ENCODE data around the gene RPP25.
"Not testable (repeated sequence)": the region's sequence is repeated elsewhere in the genome, so short reads cannot be mapped to it uniquely, and the experiment has no call there.

The RPP25 gene

DNA sequence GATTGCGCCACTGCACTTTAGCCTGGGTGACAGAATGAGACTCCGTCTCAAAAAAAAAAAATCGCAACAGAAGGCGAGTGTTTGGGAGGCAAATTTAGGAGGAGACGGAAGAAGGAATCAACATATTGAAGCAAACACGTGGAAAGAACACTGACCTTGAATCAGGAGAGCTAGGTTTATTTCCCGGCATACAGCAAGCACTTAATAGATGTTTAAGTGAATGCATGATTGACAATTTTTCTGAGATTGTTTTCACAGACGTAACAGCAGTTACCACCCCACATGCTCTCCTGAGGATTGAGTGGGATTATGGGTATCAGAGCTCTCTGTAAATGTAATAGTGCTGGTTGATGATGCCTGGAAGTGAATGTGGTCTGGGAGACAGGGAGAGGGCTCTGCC, 5.6 kb upstream of the RPP25 start:
- no peak for DNase-seq

DNA sequence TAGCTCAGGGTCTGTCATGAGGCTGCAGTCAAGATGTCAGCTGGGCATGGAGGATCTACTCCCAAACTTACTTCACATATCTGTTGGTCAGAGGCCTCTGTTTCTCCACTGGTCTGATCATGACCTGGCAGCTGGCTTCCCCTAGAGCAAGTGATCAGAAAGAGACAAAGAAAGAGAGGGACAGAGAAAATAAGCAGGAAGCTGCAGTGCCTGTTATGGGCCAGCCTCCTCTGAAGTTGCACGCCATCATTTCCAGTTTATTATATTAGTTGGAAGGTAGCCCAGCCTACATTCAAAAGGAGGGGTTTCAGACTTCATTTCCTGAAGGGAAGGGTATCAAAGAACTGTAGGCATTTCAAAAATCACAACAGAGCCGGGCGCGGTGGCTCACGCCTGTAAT, 5.0 kb upstream of the RPP25 start:
- DNase-seq, result no peak

DNA sequence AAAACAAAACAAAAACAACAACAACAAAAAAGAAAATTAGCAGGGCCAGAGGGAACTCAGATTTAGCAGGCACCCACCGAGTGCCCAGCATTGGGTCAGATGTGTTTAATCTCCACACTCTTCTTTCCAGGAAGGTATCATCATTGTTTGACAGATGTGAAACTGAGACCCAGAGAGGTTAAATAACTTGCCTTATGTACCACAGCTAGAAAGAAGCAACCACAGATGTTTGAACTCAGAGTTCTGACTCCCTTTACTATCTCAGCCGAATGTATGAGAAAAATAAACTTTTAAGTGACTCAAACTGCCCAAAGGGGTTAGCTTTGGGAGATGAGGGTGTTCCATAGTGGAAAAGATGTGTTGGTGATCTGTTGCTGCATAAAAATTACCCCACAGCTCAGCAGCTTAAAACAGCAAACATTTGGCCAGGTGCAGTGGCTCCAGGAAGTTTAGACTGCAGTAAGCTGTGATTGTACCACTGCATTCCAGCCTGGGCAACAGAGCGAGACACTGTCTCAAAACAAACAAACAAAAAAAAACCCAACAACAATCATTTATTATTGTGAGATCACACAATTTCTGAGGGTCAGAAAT, 4.5 kb upstream of the RPP25 start:
- no peak for DNase-seq

DNA sequence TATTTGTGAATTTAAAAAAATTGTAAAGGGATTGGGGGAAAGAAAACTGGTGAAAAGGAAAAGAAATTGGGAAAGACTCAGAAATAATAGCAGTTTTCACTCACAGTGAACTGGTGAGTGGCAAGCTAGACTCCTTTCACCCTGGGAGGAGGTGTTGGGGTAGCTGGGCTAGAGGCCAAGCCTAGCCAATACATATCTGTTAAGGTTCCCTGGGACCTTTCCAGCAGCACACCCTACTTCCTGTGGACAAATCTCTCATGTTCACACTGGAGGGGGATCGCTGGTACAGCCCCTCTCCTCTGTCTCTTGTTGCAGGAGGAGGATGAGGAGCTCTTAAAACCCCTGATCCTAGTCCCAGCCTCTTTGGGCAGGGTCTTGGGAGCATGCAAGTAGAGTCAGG, 3.7 kb upstream of the RPP25 start:
- no peak for DNase-seq

DNA sequence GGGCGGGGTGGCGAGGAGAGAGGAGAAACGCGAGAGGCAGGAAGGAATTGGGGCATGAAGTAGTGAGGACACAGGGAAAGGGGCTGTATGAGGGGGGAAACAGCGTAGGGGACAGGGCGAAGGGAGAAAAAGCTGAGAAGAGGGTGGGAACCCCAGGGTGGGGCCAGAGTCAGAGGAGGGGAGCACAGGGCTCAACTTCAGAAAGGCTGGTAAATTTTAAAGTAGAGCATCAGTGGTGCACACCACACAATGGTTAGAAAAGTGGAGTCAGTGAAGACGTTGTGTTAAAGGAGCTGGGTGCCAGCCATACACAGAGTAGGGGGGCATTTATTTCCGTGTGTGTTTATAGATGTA, 3.0 kb upstream of the RPP25 start:
- DNase-seq, result no peak

DNA sequence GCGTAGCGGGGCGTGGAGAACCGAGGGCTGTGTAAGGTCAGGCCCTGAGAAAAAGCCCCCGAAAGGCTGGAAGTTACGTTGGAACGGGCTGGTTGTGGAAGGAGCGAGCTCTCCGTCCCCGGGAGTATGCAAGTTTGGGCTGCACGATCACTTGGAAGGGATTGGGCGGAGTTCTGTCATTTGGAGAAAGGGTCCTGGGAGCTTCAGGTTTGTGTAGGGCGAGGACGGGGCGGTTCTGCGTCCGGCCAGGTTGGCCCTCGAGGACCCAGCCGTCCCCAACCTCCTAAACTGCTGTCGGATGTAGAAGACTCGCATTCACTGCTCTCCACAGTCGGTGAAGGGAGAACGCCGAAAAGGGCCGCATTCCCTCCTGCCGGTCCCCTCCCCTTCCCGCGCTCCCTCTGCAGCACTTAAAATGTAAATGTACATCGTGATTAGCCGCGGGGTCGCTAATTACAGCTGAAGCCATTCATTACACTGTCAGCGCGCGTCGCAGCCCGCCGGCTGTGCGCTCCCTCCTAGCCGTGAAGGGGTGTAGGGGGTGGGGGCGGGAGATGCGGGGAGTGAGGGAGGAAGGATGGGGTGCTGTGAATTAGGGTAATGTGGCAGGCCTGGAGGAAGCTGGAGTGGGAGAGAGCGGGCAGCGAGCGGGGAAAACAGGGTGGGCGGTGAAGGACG, 2.5 kb upstream of the RPP25 start:
- DNase-seq, result no peak

DNA sequence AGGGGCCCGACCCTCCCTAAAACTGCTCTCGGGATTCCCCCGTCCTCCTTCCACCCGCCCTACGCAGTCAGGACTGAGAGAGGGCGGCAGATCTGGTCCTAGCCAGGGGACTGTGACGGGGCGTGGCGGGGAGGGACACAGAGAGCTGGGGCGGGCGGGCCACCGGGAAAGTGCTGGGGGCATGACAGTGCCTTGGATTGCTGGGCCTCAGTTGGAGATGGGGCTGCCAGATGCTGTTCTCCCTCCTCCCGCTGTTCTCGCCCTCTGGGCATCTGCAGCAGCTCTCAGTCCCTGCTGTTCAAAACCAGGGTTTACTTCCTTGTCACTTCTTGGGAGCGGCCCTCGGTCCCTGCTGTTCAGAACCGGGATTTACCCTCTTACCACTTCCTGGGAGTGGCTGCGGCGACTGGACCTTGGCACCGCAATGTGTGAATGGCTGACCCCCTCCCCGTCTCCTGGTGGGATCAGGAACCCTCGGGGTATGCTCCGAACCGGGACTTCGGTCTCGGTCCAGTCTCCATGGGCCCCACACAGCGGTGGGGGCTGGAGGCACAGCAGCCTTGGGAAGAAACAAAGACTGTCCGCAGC, 1.8 kb upstream of the RPP25 start:
- DNase-seq, result peak; percentile 23

DNA sequence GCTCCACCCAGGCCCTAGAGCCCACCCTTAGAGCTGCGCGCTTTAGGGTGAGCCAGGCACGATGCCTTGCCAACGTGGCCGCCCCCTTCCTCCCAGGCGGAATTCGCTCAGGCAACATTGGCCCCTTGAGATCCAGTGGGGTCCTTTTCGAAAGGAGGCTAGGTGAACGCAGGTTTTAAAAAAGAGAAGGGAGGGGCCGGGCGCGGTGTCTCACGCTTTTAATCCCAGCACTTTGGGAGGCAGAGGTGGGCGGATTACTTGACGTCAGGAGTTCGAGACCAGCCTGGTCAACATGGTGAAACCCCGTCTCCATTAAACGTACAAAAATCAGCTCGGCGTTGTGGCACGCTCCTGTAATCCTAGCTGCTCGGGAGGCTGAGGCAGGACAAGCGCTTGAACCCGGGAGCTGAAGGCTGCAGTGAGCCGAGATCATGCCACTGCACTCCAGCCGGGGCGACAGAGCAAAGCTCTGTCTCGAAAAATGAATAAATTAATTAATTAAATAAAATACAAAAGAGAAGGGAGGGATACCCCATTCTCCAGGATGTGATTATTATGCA, 984 bp upstream of the RPP25 start:
- DNase-seq, result no peak

DNA sequence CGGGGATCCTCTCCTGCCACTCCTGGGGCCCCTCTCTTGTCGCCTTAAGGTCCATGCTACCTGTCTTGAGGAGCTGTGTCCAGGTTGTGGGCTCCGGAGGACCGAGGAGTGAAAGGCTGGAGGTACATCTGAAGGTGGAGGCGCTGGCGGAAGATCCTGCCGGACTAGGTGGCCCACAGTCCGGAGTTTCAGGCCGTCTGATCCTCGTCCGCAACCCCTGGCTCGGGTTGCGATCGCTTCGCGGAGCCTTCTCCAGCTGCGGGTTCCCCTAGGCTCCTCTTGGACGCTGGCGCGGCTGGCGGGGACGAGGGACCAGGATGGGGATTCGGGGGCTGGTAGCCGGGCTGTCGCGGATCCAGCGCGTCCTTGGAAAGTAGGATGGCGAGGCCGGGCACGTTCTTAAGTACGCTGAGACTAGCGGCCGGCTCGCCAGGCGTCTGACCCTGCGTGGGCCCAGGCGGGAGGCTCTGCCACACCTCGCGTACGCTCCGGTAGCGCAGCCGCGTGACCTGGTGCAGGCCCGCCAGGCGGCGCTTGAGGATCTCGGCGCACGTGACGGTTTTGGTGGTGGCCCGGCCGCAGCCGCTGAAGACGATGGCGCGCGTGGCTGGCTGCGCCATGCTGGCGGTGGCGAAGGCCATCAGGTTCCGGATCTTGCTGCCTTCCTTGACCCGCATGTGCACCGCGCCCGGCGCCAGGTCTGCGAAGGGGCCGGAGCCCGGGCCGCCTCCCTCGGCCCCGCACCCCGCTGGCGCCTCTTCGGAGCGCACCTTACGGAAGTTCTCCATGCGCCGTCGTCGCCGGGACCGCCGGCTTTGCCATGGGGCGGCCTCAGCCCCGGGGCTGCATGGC, 550 bp downstream of the RPP25 start:
- peak; percentile 72 for DNase-seq

DNA sequence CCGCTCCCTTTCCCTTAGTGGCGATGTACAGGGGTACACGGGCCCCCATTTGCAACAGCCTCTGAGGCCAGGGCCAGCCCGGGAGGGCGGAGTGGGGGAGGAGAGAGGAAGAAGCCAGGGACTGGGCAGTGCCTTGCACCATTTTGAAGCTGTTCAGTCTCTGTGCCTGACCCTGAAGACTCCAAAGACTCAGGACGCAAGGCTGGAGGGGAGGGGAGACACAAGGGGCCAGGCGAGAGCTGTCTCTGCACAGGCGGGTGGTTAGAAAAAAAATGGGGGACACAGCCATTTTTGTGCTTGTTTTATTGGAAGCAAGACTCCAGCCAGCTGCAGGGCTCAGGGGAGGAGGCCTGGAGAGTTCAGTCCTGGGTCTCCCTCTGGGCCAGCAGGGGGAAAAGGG, 1.6 kb downstream of the RPP25 start:
- no peak for DNase-seq

DNA sequence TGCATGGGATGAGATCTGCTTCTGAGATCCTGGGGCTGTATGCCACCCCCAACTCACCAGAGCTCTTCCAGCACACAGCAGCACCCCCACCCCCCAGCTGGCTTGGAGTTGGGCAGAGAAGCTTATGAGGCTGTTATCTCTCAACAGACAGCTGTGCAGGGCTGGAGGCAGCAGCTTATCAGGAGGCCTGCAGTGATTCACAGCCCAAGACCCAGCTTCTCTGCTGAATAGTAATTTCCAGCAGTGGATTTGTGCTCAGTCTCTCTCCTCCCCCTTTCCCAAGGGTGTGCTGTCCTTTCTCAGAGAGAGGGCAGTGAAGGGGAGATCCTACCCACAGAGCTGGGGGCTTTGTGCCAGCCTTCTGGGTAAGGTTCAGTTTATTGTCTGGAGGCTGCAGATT, 2.1 kb downstream of the RPP25 start:
- DNase-seq, result no peak

DNA sequence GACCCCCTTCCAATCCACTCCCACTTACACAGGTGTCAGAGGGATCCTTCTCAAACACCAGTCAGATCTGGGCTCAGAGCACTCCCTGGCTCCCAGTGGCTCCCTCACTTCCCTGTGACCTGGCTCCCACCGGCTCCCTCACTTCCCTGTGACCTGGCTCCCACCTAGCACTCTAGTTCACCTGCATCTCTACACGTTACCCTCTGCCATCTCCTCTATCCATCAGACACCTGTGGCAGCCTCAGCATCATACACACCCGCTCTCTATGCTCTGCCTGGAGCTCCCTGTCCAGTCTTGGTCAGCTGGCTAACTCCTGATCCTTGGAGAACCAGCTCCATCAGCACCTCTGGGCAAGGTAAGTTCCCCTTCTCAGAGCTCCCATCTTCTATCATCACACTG, 5.6 kb downstream of the RPP25 start:
- DNase-seq, result no peak

DNA sequence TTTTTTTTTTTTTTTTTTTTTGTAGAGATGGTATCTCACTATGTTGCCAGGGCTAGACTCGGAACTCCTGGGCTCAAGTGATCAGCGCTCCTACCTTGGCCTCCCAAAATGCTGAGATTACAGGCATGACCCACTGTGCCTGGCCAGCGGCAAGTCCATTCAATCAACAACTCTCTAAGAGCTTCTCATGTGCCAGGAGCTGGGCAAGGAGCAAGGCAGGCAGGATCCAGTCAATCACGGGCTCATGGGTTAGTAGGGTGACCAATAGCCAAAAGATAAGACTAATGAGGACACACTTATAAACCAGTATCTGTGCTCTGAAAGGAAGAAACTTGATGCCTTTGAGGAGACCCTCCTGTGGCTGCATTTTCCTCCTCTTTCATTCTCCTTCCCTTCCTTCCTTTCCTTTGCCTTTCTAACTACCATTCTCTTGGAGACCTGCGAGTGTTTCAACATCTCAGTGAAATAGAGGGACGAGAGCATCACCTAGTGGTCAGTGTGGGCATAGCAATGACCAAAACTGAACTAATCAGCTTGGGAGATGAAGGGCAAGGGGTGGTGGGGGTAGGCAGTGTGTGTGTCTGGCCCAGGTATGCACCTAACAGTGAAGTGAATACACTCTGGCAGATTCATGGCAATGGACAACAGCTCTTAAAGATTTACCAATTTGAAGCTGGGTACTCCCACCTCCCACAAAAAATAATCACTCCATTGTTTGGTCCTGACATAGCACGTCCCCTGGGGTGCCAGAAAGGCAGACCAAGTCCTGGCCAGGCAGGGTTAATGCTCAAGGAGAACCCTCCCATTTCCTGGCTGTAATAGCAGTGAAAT, 6.3 kb downstream of the RPP25 start:
- DNase-seq, result peak; percentile 71

DNA sequence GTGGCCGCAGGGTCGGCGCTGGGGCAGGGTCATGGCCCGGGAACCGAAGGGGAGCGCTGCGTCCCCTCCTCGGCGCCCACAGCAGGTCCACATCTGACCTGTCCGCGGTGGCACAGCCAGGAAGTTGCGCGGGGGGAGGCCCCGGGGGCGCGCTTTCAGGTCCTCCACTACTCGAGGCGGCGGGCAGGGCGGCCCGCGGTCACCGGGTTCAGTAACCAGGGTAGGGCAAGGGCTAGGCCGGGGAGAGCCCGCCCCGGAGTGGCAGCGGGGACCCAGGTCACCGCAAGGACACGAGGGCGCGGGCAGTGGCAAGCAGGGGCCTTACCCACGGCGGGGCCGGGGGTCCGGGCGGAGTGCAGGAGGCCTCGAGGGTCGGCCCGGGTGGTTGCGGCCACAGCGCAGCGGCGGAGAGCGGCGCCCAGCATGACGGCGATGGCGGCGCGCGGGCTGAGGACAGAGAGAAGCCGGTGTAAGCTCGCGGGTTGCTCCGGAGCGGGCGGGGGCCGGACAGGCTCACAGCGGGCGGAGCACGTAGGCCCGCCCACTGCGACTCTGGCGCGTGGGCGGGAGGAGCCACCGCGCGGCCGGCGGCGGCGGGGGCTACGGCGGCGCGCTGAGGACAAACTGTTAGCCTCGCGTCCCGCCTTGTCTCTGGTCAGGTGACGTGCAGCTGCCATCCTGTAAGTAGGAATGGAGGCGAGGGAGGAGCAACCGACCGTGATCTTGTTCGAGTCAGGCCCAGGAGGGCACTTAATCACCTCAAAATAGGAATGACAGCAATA, 18.8 kb downstream of the RPP25 start, which contains the start of gene COX5A:
Gene COX5A (minus strand): TSS at position 484 of the 782 bp plus-strand sequence. CDS start 59 bp downstream, at position 425.
- DNase-seq, result peak; percentile 90

DNA sequence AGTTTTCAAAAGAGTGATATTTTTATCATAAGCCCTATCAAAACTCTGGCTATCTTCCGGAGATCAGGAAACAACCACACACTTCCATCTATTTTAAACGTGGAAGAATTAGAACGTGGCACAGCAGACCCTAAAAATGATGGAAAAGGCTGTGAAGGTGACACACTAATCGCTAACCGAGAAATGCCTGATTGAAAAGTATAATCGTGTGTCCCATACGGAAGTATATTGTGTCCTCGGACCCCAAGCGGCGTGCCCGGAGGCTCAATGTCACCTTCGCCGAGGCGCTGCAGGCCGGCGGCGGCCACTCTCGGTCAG, 19.3 kb downstream of the RPP25 start:
- no peak for DNase-seq

DNA sequence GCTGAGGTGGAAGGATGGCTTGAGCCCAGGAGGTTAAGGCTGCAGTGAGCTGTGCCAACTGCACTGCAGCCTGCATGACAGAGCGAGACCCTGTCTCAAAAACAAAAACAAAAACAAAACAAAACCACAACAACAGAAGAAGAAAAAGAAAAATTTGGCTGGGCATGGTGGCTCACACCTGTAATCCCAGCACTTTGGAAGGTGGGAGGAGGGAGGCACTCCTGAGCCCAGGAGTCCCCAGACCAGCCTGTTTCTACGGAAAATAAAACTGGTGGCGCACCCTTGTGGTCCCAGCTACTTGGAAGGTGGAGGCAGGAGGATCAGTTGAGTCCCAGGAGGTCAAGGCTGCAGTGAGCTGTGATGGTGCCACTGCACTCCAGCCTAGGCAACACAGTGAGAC, 21.4 kb downstream of the RPP25 start:
- DNase-seq, result not testable (repeated sequence)

DNA sequence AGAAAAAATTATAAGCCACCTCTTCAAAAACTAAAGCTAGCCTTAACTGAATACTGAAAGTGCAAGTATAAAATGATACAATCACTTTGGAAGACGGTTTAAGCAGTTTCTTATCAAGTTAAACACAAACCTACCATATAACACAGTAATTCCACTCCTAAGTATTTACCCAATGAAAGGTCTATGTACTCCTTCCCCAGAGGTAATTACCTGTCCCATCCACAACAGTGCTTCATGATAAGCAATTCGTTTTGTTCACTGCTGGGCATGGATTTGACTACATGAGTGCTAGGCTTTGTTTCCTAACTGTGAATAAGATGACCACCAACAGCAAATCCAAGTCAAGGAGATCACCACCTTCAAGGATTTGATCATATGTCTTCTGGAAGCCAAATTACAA, 23.0 kb downstream of the RPP25 start:
- DNase-seq, result no peak

DNA sequence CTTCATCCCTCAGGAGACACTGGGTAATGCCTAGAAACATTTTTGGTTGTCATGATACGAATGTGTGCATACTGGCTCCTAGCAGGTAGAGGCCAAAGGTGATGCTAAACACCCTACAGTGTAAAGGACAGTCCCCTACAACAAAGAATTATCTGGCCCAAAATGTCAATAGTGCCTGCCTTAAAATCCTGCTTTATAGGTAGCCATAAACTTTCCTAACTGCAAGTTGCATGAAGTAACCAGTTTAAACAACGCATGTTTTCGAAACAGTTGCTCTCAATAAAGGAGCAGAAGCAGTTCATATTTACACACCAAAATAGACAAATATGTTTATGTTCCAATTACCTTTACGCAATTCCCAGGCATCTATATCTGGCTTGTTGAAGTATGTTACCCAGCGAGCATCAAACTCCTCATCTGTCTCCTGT, 27.8 kb downstream of the RPP25 start:
- DNase-seq, result no peak

DNA sequence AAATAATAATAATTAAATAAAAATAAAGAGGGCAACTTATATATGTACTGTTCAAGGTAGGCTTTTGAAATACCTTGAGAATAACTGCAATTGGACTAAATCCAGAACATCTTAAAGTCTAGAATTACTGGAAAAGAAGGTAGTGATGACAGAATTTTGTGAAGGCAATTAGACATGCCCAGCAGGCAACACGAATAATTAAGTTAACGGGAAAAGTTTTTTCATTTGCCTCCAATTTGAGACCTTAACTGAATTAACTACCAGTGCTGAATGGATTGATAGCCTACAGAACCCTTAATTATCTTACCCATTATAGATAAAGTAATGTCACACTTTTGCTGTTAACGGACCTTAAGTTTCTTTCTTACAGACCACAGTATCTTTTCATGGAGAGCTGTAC, 32.0 kb downstream of the RPP25 start:
- no peak for DNase-seq

DNA sequence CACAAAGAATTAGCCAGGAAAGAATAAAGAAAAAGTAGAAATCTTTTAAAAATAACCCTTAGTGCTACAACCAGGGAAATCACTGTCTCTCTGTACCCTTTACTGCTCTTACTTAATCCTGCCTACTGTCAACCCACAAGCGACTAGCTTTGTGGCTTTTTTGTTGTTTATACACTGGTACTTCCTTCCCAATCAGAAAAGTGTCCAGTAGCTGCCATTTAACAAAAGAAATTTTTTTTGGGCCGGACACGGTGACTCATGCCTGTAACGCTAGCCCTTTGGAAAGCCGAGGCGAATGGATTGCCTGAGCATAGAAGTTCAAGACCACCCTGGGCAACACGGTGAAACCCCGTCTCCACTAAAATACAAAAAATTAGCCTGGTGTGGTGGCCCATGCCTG, 36.1 kb downstream of the RPP25 start:
- DNase-seq, result no peak

DNA sequence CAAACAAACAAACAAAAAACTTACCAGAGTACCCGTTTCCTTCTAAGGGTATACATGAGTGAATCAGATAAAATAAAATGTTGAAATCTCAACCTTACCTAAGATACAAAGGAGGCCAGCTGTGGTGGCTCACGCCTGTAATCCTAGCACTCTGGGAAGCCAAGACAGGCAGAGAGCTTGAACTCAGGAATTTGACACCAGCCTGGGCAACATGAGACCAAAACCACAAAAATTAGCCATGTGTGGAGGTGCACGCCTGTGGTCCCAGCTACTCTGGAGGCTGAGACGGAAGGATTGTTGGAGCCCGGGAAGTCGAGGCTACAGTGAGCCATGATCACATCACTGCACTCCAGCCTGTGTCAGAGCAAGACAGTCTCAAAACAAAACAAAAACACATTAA, 38.9 kb downstream of the RPP25 start:
- no peak for DNase-seq

DNA sequence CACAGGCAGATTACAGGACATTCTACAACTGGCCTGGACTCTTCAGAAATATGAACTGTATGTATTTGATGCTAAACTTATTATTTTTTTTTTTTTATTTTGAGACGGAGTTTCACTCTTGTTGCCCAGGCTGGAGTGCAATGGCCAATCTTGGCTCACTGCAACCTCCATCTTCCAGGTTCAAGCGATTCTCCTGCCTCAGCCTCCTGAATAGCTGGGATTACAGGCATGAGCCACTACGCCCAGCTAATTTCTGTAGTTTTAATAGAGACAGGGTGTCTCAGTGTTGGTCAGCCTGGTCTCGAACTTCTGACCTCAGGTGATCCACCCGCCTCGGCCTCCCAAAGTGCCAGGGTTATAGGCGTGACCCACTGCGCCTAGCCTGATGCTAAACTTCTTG, 42.8 kb downstream of the RPP25 start:
- DNase-seq, result not testable (repeated sequence)

Measured in activated T-cell treated with anti-CD3 and anti-CD28 coated beads, Interleukin-2, amount 50 U/mL, for 1 hour (primary cell).